Measurements from ENCODE around the gene STK24.

The STK24 gene

DNA sequence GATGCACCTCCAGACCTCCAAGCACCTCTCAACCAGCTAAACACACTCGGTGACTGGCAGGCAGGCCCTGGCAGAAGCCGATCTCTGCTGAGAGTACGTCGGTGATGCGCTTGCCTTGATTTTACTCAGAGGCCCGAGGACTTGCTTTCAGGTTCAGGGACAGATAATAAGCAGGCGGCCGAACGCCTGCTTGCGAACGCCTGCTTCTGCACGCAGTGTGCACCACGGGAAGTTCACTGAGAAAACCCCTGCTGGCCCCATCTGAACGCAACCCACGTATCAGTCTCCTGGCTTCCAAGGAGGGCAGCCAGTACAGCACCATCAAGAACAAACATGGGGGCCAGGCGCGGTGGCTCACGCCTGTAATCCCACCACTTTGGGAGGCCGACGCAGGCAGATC is 108.0 kb downstream of the STK24 start:
- DNase-seq, result no peak

DNA sequence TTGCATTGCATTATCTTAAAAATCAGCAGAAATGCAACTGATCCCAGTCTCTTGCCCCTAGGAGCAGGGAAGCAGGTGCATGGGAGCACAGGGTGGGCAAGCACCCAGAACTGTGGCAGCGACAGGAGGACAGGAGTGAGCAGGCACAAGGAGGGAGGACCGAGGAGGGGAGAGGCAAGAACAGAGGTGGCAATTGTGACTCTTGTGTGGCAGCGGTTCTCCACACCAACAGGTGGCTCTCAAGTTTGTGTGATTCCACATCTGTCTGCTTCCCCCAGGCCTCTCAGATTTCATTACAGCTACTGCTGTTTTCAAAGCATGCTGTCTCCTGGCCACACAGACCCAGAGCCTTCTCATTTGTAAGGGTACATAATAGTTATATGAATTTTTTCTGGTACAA is 108.5 kb downstream of the STK24 start:
- DNase-seq, result no peak

DNA sequence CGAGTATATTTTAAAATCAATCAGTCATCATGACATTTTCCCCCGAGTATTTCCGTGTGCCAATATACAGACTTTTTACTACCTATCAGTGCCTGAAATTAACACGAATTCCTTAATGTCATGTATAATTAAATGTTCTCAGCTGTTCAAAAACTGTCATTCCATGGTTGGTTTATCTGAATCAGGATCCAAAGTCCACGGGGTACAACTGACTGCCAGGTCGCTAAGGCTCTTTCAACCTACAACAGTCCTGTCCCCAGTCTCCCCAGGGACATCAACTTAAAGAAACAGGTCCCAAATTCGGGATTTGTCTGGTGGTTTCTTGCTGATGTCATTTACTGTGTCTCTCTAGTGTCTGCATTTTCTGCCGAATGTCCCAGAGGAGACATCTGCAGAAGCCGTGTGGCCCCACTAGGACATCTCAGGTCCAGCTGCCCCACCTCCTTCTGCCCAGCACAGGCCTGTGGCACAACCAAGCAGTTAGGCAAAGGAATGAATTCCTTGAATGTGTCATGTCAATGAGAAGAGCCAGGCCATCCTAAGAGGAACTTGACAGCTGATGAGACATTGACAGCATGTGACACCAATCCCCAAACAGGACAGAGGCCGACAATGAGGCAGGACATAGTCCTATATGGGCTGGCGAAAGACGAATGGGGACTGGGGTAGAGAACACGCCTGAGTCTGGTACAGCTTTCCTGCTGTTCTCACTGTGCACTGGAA is 109.5 kb downstream of the STK24 start:
- DNase-seq, result no peak

DNA sequence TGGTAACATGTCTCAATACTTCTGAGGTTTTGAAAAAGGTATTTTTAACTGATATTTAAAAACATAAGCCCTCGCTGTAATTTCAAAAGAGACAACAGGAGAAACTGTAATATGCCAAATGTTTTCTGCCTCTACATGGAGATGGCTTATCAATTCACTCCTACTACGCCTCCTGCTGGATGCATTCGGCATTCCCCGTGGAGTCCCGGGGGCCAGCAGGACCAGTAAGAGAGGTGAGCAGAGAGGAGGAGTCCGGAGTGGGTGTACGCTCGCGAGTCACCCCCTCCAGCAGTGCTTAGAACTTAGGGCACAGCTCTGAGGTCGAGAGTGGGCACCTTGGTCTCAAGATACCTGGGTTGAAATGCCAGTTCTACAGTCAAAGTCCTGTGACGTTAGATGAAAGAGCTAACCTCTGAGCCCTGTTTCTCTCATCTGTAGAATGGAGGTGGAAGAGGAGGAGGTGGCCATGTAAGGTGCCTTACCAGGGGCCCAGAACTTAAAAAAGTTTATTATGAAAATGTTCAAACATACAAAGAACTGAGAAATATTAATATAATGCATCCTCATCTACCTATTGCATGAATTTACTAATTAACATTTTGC is 110.2 kb downstream of the STK24 start:
- peak; percentile 31 to 35 for DNase-seq

DNA sequence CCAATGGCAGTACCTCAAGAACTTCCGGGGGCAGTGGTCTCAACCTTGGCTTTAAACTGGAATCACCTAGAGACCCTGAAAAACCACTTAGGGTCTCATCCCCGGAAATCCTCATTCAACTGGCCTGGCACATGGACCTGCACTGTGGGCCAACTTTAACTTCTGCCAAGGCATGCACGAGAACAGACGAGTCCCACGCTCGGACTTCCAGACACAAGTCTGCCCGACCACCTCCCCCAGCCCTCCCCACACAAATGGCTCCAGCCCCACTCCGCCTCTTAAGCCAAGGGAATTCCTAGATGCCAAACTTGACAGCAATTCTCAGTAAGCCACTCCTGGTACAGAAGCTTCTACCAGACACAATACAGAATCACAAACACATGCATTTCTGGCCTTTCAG is 114.0 kb downstream of the STK24 start:
- no peak for DNase-seq

DNA sequence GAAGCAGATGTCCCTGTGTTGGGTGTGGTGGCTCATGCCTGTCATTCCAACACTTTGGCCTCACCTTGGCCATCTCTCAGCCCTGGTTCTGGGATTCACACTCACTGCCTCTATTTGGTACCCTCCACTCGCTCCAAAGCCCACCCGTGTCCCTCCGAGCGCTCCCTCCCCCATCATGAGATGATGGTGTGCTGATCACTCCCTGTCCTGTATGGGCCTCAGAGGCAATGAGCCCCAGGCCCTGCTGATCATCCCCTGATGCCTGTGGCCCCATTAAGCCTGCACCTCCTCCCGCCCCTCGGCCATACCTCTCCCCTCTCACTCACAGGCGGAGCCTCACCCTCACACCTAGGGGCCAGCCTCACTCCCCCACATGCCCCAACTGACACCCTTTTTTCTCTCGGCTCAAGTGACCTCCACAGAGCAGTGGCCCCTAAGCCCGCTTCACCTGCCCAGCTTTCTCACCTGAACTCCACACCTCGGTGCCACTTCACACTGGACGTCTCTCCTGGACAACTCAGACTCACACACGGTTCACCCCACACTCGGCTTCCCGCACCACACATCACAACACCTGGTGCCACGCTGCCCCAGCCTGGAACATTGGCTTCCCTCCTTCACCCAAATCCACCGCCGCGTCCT is 114.5 kb downstream of the STK24 start:
- DNase-seq, result no peak

DNA sequence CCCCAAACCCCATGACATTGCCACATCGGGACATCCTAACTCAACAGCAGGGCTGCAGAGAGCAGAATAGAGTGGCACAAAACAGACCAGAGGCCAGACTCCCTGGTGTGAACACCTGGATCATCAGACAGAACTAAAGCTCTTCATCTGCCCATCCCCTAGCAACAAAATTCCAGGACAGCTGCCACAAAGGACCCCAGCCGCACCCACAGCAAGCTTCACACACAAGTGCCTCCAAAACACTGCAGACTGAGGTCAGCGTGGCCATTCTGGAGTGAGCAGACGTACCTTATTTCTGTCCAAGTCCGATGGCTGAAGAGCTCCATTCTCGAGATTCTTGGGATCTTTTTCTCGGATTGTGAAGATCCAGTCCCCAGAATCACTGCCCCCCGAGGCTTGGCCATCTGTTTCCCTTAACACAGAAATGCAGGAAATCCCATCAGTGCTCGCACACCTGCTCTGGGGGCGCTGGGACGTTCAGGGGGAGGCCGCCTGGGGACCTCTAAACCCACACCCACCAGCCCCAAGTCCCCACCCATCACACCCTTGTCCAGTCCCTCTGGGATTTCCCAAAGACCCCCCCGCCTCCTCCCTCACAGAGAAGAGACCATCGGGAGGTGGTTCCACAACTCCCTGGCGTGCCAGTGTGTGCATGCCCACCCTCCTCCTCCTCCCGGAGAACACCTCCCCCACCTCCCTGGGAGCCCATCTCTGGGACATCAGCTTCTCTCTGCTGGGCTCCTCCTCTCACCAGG is 115.2 kb downstream of the STK24 start:
- no peak for DNase-seq

DNA sequence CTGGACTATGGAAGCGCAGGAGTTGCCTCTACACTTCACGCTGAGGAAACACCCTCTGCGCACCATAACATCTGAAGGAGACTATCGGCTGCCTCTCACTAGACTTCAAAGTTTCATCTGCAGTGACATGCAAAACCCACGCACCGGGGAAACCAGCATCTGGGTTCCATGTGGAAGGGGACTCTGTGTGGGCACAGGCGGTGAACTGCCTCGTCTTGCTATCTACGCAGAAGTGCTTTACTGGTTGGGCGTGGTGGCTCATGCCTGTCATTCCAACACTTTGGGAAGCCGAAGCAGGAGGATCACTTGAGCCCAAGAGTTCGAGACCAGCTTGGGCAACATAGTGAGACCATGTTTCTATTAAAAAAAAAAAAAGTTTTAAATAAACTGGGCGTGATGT is 116.4 kb downstream of the STK24 start:
- no peak for DNase-seq

DNA sequence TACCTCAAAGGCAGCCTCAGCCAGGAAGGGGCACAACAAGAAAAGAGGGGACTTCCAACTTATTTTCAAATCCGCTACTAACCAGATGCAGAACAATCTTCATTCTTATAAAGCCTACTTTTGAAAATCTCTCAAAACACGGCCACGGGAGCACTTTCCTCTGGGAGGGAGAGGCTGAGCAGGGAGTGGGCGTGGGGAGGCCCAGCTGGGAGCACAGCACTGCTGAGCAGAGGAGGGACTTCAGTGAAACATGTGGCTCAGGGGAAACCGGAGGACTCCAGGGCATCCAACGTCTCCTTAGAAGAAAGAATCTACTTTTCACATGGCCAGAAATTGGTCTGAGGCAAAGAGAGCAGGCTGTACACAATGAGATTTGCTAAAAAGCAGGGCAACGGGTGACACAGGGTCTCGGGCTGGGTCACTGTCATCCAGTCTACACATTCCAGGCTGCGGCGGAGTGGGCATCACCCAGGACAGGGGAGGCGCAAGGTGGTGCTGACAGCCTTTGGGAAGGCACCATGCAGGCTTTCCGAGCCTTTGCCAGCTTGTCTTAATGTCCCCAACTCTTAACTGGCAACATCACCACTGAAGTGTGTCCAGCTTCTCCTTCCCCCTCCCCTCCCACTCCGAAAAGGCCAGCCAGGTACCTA is 117.1 kb downstream of the STK24 start:
- no peak for DNase-seq

DNA sequence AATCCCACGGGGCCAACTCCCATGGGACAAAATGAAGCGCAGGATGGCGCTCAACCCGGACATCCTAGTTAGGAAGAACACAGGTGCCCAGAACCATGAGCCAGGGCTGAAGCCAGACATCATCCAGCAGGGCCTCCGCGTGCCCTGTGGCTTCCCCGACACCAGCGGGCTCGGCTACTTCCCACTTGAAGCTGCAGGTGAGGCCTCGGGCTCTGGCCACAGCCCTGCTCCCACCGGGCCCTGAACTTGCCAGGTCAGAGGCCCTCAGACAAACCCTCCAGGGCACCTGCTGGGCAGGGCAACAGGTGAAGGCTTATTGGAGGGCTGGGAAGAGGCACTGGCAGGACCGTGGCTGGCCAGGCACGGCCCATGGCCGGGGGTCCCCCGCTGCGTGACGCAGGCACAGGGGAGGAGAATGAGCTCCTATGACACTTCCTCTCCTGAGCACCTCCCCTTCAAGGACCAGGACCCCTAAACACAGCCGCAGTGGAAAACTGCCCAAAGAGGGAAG is 117.7 kb downstream of the STK24 start:
- DNase-seq, result no peak

DNA sequence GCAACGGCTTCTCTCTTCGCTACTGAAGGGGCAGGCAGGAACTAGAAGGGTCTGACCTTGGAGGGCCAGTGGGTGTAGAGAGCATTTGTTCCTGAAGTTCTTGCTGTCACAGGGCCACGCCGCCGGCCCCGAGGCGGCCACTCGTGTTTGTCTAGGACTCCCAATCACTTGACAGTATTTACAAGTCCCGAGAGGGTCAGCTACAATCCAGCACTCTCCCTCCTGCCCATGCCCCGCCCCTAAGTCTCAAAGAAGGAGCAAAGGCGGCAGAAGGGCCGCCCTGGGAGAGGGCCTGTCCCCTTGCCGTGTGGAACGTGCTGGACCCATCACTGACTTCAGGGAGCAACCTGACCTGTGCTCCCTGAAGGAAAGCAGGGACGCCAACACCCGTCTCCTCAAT is 118.5 kb downstream of the STK24 start:
- no peak for DNase-seq

DNA sequence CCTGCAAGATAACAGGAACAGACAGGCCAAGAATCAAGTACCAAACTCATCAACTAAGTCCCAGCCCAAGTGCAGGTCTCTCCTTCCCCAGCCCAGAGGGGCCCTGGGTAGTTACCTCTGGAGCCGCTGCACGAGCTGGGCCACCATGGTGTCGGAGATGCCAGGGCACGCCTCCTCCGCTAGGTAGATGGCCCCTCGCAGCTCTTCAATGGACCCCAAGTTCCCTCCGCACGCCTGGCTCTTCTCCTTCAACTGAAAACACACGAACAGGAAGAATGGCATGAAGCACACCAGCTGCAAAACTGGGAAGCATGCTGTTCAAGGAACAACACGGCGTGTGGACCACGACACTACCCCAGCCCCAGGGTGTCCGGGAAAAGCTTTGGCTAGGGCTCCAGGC is 119.9 kb downstream of the STK24 start:
- DNase-seq, result no peak

DNA sequence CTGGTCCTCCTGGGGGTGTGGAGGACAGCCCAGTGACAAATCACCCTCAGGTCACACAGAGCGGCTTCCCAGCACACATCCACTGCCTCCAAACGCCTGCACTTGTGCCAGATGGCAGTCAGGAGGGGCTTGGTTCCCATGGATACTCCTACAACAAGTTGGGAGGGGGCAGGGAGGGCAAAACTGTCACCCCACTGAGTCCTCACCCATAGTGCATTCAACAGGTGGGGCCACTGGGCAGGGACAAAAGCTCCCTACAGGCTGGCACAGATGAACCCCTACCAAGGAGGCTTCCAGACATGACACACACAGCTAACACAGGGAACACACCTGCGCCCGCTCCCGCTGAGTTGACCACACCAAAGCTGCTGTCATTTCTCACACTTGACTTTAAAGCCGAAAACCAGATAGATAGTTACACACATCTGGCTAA is 120.5 kb downstream of the STK24 start:
- no peak for DNase-seq

DNA sequence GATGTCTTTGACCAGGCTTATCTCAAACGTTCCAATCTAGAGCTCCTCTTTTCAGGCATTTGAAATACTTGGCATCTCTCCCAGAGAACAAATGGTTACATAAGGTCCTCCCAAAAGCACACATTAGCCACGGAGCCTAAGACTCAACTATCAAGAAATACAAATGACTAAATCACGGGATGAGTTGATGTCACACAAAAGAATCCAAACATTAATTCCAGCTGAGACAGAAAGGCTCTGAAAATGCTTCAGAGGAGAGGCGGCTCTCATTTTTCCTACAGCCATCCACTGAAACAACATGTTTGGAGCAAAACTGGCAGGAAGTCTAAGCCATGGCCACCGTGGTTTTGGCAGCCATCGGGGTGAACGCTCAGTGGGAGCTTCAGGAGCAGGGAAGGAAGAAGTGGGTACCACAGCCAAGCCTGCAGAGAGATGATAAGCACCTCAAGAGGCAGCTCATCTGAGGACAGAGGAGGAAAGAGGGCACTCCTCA is 122.5 kb downstream of the STK24 start:
- DNase-seq, result peak; percentile 27 to 76

DNA sequence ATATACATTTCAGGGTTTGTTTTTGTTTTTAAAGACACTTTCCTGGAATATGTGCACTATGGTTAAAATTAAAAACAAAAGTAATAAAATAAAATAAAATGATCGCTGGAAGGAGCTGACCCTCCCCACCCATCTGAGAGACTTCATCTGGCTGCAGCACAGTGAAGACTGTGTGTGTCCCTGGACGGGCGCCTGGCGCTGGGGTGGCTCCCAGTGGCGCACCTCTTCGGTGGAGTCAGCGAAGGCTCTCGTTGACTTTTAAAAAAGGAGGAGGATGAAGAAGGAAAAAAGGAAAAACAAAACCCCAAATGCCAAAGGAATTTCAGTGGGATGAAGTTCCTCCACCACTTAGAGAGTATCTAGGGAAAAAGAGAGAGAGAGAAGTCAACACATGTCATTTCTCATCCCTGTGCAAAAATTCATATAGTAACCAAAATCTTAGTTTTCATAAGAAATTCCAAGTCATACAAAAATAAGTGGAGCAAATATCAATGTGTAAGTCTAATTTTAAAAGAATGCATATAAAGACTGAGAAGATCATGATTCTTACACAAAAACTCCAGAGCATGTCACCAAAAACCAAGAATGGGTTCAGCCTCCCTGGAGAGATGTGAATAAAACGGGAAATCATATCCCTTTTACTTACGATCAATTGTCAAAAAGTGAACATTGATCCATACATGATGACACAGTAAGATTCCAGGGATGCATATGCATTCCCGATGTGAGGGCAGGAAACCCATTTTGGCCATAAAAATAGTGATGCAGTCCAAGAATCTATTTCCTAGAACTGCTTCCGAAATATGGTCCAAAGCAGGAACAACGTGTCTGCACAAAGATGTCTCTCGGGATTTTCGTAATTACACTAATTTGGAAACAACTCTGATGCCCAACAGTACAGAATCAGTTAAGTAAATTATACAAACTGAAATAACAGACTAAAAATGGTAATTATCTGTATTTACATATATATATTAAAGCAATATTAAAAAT is 123.8 kb downstream of the STK24 start:
- no peak for DNase-seq

DNA sequence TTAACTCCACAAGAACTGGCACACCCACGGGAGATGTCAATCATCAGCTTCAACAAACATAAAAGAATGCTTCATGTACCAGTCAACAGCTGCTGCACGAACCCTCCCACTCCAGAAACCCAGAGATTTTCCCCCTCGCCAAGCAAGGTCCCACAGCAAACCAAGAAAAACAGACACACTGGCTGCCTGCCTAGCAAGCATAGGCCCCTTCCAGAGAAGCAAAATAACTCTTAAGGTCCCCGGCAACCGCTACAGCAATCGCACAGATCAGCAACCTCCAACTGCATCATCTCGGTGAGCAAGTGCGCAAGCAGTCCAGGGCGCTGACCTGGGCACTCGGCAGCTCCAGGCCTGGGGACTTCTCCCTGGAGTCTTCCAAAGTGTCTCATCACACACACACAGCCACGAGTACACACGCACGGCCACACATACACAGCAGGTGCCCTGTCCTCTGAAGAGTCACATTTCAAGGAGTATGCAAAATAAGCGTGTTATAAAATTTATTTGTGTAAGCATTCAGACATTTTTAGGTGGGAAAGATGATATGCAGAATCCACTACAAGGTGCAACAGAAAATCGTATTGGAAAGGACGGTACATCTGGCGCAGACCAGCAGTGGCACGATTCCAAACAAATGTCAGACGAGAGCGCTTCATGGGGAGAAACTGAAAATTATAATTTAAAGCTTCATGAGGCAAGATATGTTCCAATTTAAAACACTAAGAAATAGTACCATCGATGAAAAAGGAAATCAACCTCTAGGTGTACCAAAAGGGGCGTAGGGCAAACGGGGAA is 125.0 kb downstream of the STK24 start:
- DNase-seq, result no peak

DNA sequence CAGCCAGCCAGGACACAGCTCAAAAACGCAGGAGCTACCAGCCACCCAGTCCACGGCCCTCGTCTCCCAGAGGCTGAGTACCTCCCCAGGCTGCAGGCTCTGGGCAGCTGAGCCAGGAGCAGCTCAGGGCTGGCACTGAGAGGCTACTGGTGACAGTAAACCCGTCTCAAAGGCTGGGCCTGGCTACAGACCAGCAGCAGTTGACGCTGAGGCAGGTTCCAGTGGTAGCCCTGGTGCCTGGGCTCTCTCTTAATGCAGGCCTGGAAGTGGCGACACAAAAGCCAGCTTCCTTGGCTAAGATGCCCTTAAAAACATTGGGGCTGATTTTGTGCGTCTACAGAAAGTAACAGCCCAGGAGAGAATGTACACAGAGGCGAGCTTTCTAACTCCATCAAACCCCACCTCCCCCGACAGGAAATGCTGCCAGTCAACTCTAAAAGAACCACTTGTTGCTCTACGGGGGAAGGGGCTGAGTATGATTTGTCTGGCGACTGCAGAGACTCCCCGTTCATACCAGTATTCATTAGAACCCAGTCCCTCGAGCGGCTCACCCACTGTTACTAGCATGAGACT is 126.3 kb downstream of the STK24 start:
- no peak for DNase-seq

DNA sequence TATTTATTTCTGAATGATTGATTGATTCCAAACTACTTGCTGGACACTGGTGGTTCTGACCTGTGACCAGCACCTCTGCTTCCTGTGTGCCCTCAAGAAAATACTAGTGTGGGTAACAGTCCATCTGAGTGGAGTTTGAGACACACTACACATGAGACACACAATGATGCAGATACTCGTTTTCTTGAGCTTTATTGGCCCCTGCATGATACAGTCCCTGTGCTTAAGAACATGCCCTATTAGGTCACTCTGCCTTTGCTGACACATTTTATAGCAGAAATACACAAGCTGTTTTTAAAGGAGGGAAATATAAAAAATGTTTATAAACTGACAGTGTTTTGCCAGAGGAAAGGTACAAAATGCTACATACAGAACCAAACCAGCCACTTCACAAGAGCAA is 126.9 kb downstream of the STK24 start:
- no peak for DNase-seq

DNA sequence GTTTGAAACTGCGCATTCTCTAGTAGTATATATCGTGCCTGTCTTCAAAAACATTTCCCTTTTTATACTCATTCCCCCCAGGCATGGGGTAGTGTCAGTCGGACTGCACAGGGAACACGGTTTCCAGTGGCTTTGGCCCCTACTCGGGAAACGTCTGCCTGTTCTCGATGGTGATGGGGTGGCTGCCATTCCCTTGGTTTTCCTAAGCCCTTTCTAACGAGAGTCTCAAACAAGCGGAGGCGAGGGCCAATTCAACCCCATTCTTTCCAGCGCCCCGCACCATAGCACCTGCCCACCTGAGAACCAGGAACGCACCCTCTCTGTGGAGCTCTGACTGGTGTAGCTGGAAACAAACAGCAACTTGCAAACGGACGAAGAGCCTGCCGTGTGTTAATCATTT is 127.6 kb downstream of the STK24 start:
- no peak for DNase-seq

DNA sequence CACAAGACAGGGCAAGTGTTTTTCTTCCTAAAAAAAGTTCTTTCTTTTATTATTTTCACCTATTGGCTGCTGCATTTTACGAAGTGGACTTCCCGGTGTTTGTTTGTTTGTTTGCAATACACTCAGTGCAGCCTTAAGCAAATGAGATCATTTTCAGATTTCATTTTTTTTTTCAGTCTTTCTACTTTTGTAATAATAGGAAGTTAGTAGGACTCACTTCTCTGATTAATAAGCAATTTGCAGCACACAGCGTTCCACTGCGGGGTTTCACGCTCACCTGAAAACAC is 128.3 kb downstream of the STK24 start:
- DNase-seq, result no peak
